DMS153 (cell line): ENCODE measurements around the gene CYP21A2.
"Not testable (repeated sequence)": the region's sequence is repeated elsewhere in the genome, so short reads cannot be mapped to it uniquely, and the experiment has no call there.

Source experiments
- DNase-seq: peaks from one replicate; lab custom pipeline; 2025; lab: John Stamatoyannopoulos, UW

Gene CYP21A2

DNA sequence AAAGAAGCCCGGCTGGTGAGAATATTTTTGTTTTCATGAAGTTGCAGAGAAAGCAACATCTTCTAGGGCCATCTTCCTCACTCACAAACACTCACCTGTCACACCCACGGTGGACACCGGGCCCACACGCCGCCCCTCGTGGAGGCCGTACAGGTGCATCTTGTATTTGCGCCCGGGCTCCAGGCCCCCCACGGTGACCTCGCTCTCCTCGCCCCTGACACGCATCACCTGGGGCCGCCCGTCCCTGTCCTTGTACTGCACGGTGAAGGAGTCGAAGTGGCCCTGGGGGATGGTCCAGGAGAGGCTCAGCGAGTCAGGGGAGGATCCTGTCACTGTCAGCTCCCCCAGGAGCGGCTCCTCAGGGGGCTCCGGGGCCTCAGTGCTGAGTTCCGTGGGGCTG is 17.5 kb downstream of the CYP21A2 start:
- DNase-seq = not testable (repeated sequence)

DNA sequence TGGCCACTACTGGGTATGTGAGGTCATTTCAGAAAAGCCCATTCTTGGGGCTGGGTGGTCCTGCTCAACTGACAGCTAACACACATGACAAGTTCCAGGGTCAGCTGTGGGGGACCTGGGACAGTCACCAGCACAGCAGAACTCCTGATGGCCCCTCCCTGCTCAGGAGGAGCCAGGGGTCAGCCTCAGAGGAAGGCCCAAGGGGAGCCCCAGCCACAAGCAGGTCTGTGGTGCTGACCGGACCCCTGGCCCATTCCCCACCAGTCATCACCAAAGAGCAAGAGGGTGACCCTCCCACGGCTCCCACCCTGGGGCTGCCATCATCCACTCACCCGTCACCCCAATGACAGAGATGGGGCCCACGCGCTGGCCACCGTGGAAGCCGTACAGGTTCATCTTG is 18.0 kb downstream of the CYP21A2 start:
- DNase-seq = no peak

DNA sequence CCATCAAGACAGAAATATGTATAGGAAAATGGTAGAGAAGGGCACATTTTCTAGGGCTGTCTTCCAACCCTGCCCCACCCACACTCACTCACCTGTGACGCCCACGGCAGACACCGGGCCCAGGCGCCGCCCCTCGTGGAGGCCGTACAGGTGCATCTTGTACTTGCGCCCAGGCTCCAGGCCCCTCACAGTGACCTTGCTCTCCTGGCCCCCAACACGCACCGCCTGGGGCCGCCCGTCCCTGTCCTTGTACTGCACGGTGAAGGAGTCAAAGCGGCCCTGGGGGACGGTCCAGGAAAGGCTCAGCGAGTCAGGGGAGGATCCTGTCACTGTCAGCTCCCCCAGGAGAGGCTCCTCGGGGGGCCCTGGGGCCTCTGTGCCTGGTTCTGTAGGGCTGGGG is 19.8 kb downstream of the CYP21A2 start:
- no peak for DNase-seq

DNA sequence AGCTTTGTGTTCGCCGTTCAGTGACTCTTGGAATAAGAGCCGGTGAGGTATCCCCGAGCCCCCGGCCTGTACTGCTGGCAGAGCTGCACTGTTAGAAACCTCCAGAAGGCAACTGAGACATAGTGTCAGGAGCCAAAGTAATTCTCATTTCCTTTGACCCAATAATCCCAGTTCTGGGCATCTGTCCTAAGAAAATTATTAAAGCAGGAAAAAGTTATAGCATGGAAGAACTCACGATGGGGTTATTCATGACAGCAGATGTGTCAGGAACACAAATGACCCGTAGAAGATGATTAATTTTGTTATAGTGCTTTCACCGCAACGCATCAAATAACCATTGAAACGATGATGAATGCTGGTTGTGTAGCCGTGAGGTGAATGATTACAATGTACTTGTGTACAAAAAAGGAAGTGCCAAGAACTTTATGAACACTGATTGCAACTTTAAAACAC is 20.3 kb downstream of the CYP21A2 start:
- no peak for DNase-seq

DNA sequence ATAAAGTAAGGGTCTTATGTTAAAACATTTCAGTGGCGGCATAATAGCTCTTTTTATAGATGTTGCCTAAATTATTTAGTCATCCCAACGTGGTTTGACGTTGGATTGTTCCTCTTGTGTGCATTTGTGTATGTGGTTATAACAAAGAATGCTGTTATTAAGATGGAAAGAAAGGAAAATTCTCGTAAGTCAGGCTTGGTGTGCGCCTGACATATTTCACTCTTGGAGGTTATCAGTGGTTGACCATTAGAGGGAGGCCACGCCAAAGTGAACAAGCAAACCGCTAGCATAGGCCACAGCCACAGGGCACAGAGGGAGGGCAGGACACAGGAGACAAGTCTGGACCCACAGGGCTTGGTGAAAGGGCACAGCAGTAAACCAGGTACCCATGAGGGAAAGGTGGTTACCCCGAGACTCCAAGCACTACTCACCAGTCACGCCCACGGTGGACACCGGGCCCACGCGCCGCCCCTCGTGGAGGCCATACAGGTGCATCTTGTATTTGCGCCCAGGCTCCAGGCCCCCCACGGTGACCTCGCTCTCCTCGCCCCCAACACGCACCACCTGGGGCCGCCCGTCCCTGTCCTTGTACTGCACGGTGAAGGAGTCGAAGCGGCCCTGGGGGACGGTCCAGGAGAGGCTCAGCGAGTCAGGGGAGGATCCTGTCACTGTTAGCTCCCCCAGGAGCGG is 22.9 kb downstream of the CYP21A2 start:
- DNase-seq = no peak

DNA sequence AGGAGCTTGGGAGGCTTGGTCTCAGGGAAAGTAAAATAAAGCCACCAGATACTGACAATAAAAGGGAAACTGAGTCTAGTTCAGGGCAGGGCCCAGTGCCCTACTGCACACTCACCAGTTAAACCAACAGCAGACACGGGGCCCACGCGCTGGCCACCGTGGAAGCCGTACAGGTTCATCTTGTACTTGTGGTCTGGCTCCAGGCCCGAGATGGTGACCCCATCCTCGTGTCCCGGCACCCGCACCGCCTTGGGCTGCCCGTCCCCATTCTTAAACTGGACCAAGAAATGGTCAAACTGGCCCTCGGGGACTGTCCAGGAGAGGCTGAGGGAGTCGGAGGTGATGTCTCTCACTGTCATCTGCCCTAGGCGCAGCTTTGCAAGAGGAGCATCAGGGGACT is 26.5 kb downstream of the CYP21A2 start:
- DNase-seq = no peak

DNA sequence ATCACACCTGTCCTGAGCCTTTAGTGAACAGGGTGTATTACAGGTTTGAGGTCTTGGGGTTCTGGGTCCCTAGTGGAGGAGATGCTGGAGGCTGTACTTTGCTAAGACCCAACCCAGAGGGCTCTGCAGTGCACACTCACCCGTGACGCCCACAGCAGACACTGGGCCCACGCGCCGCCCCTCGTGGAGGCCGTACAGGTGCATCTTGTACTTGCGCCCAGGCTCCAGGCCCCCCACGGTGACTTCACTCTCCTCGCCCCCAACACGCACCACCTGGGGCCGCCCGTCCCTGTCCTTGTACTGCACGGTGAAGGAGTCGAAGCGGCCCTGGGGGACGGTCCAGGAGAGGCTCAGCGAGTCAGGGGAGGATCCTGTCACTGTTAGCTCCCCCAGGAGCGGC is 29.3 kb downstream of the CYP21A2 start:
- DNase-seq = not testable (repeated sequence)

DNA sequence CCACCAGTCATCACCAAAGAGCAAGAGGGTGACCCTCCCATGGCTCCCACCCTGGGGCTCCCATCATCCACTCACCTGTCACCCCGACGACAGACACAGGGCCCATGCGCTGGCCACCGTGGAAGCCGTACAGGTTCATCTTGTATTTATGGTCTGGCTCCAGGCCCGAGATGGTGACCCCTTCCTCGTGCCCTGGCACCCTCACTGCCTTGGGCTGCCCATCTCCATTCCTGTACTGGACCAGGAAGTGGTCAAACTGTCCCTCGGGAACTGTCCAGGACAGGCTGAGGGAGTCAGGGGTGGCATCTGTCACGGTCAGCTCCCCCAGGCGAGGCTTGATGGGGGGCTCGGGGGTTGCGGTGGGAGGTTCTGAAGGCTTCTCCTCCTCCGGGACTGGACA is 30.1 kb downstream of the CYP21A2 start:
- not testable (repeated sequence) for DNase-seq

DNA sequence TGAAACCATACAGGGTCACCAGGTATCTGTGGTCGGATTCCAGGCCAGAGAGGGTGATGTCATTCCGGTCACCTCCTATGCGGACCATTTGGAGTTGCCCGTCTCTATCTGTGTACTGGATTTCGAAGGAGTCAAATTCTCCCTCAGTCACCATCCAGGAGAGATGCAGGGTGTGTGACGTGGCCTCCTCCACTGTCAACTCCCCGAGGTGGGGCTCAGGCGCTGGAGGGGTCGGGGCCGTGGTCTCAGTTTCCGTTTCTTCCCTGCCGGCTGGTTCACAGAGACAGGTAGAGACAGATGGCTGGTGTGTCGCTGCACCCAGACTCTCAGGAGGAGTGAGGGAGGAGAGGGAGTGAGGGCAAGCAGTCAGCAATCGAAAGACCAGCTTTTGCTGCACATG is 30.7 kb downstream of the CYP21A2 start:
- DNase-seq = no peak

DNA sequence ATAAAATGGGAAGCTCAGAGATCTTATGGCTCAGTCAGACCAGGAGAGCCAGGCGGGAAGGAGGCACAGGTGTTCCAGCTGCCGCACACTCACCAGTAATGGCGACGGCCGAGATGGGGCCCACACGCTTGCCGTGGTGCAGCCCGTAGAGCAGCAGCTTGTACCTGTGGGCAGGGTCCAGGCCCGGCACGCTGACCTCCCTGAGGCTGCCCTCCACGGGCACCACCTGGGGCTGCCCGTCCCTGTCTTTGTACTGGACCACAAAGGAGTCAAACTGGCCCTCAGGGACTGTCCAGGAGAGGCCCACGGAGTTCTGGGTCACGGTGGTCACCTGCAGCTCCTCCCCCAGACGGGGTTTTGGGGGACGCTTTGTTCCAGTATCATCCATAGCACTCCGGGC is 31.2 kb downstream of the CYP21A2 start:
- DNase-seq = no peak

DNA sequence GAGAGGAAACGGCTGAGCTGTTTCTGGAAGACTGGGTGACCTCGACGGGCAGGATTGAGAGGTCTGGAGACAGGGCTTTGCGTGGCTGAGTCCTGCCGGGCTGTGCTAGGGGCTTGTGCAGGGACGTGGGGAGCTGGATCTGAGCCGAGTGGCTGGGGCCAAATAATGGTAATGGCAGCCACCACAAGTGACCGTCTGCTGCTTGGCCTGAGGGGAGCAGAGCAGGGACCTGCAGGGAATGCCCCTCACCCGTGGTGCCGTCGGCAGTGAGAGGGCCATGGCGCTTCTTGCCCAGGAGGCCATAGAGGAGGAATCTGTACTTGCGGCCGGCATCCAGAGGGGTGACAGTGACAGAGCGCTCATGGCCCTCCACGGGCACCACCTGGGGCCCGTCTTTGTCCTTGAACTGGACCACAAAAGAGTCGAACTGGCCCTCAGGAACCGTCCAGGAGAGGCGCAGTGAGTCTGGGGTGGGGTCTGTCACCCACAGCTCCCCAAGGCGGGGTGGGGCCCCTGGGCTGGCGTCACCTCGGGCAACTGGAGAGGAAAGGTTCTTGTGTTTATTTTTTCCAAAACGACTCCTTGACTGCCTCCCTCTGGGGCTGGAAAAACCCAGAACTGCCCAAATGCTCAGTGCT is 31.8 kb downstream of the CYP21A2 start:
- no peak for DNase-seq

DNA sequence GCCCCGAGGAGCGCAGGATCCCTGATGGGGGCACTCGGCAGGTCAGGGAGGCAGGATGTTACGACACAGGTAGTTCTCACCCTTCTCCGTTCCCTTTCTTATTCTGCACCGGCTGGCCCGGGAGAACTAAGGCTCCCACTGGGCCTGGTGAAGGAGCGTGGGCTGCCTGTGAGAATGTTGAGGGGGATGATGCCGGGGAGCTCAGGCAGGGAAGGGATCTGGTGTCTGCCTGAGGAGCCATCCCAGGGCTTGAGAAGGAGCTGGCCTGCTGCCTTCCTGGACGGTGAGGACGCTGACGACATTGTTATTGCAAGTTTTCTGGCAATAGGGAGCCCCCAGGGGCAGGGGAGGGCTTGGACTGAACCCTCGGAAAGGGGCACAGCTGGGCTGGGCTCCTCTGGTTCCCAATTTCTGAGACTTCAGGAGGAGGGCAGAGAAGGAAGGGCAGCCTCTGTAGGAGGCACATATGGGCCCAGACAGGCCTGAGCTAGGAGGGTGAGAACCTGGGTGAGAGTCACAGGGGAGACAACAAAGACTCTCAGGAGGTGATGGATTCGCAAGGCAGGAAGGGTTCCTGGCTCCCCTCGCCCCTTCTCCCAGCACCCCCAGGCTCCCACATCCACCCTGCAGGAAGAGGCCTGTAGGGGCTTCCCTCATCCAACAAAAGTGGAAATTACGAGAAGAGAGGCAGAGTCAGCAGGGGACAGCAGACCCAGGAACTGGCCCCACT is 32.8 kb downstream of the CYP21A2 start:
- no peak for DNase-seq

DNA sequence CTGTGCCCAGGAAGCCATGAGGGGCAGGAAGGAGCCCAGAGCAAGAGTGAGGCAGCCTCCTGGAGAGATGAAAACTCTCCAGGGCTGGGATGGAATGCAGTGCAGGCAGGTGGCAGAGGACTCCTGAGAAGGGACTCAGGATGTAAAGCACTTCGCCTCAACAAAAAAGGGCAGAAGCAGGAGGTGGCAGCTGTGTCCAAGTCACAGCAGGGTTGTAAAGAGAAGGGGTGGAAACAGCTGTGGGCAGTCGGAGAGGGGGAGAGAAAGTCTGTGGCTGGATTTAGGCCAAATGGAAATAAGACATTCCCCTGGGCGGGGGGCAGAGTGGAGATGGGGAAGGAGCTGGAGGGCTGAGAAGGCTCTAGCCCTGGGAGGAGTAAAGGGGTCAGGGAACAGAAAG is 34.9 kb downstream of the CYP21A2 start:
- DNase-seq = no peak

DNA sequence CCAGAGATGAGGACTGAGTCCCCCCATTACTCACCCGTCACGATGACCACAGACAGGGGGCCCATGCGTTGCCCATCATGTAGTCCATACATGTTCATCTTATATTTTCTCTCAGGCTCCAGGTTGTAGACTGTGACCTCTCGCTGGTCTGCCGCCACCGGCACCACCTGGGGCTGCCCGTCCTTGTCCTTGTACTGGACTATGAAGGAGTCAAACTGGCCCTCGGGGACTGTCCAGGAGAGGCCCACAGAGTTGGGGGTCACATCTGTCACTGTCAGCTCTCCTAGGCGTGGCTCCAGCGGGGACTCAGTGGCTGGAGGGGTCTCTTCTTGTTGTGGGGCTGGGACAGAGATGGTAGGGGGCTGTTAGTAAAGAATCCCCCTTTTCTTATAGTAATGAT is 35.4 kb downstream of the CYP21A2 start:
- no peak for DNase-seq

DNA sequence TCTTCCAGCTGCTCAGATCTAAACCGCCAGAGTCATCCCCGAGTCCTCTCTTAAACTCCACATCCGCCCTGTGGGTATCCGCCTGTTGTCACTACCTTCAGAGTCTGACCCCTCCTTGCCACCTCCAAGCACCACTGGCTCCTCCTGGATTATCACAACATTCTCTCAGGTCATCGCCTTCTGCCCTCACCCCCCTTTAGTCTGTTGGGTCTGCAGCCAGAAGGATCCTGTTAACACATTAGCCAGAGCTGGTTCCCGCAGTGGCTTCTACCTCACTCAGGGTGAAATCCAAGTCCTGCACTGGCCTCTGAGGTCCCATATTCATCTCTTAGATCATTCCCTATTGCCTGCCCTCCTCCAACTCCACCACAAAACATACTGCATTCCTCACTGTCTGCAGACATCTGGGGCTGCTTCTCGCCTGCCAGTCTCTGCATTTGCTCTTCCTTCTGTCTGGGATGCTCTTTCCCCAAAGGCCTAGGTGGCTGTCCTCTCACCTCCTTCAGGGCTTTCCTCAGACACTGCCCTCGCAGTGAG is 36.8 kb downstream of the CYP21A2 start:
- no peak for DNase-seq

DNA sequence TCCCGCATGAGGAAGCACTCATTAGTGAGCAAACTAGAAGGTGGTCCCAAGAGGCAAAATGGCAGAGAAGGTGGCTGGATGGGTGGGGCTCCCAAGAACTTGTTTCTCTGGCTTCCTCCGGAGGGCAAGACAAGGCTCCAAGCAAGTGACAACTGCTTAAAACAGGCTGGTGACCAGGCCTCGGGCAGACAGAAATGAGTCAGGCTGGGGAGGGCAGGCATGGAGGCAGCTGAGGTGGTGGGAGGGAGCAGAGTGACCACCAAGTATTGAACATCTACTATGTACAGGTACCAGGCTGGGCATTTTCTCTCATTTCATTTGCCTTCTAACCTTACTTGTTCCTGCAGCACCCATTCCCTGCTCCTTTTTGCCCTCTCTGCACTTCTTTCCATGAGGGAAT is 37.6 kb downstream of the CYP21A2 start:
- no peak for DNase-seq

DNA sequence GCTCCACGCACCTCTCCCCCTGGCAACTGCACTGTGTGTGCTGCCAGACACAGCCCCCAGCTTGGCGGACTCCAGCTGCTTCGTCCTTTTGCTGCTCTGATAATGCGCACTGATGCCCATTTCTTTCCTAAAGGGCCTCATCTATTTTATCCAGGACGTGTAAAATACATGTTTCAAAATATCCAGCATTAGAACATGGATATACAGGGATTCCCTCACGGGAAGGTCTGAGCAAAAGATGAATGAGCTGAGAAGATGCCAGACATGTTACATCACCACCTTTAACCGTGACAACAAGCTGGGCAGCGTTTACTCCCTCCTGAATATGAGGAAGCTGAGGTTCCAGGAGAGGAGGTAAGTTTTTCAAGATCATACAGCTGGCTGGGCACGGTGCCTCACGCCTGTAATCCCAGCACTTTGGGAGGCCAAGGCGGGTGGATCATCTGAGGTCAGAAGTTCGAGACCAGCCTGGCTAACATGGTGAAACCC is 38.1 kb downstream of the CYP21A2 start:
- no peak for DNase-seq

DNA sequence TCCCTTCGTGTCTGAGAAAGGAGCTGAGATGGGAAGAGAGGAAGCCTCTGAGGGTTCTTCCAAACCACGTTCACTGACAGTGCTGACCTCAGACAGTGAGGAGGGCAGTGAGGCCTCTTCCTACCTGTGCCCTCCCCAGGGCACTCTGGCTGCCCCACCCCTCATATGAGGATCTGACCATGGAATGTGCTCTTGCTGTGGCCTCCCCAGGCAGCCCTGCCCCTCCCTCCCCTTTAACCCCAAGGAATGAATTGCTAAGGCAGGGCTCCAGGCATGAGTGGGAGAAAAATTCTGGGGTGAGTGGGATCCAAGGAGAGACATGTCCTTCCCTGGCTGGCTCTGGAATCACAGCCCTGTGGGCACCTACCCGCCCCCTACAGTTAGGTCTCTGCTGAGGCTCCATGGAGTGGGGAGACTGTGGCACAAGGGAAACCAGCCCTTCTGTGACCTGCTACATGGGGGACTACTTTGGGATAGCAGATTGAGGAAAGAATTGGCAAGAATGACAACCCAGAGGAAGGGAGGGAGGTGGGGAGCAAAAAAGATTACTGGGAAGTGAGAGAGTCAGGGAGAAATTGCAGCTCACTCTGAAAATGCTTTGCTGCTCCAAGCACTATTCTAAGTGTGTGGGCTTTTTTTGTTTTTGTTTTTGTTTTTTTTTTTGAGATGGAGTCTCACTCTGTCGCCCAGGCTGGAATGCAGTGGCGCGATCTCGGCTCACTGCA is 41.5 kb downstream of the CYP21A2 start:
- no peak for DNase-seq

DNA sequence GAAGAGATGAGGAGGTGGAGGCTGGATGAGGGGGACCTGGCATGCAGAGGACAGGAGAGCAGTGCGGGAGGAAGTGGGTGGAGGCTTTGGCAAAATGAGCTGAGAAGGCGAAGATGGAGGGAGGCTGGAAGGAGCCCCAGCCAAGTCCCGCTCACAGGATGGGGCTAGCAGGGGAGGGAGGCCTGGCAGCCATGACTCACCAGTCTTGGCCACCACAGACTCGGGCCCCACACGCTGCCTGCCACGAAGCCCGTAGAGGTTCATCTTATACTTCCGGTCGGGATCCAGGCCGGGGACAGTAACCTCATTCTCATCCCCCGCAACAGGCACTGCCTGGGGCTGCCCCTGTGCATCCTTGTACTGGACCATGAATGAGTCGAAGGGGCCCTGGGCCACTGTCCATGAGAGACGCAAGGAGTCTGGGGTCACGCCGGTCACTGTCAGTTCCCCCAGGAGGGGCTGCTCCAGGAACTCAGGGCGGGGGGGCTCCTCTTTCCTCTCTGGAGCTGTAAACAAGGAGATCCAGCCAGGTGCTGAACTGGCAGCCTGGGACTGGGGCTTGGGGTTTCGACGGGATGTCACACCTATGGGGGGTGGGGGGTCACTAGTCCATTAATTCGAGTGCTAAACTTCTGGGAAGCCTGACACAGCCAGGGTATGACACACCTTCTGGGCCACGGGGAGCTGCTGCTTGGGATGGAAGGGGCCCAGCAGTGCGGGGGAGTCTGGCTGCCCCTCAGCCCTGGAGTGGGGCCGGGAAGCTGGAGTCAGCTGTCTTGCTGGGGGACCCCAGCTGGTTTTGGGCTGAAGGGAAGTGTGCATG is 43.2 kb downstream of the CYP21A2 start:
- no peak for DNase-seq

DNA sequence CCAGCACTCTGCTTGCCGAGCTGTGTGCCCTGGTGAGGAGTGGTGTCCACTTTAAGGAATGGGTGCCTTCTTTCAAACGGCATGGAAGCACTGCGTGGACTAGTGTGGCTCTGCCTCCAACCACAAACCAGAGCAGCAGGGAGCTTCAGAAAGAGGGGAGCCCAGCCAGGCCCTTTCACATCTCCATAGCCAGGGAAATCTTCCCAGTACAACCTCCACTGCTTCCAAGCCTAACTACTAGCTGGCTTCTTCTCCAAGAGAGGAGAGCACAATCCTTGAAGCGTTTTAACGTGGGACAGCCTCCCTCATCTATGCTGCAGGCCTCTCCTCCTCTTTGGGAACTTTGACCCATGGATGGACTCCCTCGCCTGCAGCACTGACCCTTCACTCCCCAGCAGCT is 44.3 kb downstream of the CYP21A2 start:
- DNase-seq = no peak

DNA sequence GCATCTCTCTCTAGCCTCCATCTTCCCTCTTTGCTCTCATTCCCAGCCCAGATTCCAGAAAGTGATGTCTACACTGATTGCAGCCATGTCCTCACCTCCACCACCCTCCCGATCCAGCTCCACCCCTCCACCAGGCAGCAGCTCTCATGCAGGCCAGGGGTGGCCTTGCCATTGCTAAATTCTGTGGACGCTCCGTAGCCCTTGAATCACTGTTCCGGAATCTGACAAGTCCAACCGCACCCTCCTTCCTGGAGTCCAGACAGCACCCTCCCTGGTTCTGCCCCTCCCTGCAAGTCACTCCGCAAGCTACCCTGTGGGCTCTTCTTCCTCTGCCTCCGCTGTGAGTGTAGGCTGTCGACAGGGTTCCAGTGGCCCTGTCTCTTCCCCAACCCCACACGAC is 44.7 kb downstream of the CYP21A2 start:
- no peak for DNase-seq
